GM18909 (cell line): ENCODE measurements around the gene MECP2.

Experiments used
- ATAC-seq: cut with Tn5 transposase; IDR thresholded peaks from one replicate; pipeline ENCODE4 v1.9.1; 2021; ENCODE audit warnings: mild to moderate bottlenecking; ENCODE audit not compliant: unreplicated experiment, poor library complexity

MECP2 gene

DNA sequence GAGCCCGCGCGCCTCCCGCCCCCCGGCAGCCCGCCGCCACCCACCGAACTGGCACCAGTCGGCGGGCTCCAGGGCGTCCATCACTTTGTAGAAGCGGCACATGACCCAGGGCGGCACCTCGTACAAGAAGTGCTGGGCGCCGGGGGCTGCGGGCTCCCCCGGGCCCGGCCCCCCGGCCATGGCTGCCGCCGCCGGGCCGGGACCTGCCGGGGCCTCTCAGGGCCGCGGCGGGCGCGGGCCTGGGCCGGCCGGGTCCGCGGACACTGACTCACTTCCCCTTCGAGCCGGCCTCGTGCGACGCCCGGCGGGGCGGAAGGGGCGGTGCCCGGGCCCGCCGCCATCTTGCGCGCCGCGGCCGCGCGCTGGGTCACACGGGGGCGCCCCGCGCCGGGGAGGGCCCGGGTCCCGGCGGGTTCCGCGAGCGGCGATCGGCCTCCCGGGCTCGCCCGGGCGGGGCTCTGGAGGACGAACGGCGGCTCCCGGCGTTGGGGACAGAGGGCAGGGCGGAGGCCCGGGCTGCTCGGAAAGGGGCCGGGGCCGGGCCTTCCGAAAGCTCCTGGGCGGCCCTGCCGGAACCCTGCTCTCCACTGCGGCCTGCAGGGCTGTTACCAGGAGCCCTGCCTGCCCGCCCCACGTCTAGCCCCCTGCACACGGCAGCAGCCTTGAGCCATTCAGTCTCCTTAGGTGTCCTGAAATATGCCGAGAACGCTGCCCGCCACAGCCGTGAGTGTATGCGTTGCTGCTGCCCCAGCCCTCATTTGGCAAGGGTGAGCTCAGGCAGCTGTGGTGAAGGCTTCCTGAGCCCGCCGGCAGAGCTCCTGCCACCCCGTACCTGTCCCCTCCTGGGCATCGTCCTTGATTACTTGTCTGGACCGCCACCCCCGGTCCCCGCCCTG lies 77.6 kb downstream of the MECP2 start, which contains the start of gene IRAK1:
IRAK1 (minus strand) TSS at position 270 of the 896 bp plus-strand sequence; CDS start at position 180, 90 bp downstream.
- peak; percentile 65 for ATAC-seq

DNA sequence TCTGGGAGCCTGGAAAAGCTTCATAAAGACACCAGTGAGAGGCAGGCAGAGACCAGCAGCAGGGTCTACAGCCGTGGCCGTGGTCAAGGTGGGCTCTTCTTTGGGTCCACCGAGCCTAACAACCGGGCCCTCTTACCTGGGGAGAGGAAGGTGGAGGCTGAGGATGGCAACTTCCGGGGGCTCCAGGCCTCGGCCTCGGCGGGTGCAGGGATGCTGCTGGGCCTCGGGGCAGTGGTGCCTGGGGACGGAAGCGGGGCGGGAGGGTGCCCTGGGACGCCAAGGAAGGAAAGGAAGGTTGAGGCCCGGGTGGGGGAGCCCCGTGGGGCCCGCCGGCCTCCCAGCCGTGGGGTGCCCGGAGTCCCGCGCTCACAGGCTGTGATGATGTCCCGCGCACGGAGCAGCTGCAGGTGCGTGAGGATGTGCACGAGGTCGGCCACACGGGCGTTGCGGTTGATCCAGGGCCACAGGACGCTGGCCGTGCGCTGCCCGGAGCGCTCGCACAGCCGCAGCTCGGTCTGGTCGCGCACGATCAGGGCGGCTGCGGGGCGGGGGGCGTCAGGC lies 78.4 kb downstream of the MECP2 start:
- ATAC-seq: peak; percentile 3

DNA sequence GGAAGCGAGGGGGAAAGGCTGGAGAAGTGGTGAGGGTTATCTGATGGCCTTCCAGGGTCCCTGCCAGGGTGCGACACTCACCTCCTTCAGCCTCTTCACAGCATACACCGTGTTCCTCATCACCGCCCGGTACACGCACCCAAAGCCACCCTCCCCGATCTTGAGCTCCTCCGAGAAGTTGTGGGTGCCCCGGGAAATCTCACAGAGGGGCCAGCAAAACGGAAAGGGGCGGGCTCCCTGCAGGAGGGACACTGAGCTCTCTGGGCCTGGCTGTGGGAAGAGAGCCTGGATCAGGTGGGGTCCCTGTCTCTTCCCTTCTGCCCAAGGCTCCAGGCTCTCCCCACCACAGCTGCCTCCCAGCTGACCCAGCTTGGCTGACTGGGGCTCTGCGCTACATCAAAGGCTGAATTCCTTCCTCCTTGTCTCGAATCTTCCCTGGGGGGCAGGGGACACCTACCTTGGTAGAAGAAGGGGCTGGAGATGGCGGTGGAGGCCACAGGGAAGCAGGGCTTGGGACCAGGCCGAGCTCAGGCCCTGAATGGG lies 78.9 kb downstream of the MECP2 start:
- no peak for ATAC-seq

- no peak for ATAC-seq
These were observed 79.6 kb downstream of the MECP2 start for GRCh38 chrX:154017766-154018517.

DNA sequence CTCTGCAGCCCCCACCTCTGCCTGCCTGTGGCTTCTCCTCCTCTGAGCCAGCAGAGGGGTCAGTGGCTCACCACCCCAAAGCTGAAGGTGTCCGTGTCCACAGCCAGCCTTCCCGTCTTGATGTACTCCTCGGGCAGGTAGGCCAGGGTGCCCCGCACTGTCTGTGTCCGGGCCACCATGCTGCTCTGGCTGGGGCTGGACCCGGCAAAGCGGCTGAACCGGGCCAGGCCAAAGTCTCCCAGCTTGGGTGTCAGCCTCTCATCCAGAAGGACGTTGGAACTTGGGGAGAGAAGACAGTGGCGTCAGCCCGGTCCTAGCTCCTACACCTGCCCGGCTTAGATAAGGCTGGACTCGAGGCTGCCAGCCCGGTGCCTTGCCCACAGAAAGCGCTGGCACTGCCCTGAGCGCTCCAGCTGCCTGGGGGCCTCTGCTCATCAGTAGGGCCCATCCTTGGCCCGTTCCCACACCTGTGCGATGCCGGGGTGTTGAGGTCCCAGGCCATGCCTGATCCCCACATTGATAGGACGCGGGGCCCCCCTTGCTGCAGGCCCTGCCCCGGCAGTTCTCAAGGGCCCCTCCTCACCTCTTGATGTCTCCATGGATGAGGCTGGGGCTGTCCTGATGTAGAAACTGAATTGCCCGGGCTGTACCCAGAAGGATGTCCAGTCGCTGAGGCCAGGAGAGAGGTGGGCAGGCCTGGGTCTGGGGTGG lies 81.0 kb downstream of the MECP2 start:
- ATAC-seq: no peak

DNA sequence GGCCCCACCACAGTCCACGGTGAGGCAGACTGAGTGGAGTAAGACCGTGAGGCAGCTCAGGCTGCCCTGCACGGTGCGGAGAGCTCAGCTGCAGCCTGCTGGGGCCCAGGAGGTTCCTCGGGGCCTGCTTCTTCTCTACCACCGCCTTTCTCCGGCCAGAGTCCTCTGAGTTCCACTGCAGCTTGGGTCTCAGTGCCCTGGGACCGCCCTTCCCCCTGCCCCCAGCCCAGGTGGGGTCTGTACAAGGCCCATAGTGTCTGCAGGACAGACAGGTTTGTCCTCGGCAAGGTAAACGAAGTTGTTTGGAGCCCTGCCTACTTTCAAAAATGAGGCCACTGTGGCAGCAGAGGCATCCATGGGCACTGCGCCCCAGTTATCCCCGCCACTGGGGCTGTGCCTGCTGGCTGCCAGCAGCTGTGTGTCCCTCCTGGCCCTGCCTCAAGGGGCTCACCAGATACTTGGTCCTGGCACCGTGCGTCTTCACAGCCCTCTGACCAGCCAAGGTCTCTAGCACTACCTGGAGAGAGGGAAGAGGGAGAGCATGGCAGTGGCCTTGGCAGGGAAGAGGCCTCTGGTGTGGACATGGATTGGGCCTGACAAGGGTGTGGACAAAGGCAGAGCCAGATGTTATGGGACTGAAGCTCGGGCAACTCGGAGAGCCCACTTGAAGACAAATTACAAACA lies 81.8 kb downstream of the MECP2 start:
- ATAC-seq: no peak

DNA sequence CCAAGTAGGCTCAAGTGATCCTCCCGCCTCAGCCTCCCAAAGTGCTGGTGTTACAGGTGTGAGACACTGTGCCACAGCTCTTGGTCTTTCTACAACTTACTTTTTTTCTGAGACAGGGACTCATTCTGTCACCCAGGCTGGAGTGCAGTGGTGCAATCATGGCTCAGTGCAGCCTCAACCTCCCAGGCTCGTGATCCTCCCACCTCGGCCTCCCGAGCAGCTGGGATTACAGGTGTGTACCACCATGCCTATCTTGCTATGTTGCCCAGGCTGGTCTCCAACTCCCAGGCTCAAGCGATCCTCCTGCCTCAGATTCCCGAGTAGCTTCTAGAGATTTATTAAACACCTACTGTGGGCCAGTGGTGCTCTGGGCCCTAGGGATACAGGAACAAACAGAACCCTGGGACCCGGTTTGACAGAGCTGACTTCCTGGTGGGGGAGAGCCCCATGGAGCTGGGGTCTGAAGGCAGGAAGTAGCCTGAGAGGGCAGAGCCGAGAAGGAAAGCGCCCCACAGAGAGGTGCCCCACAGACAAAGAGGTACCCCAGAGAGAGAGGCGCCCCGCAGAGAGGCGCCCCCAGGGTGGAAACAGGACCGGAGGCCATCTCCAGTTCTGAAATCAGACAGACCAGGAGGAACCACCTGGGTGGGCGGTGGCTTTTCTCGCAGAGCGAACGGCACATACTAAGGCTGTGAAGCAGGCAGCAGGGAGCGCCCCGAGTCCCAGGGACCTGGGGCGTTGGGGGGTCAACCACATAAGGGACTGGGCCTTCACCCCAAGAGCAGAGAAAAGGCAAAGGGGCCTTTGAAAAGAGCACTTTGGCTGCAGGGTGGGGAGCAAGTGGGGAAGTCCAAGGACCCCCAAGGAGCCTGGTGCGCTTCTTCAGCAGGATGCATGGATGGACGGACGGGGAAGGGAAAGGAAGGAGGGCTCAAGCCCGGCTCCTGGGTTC lies 82.8 kb downstream of the MECP2 start:
- no peak for ATAC-seq

DNA sequence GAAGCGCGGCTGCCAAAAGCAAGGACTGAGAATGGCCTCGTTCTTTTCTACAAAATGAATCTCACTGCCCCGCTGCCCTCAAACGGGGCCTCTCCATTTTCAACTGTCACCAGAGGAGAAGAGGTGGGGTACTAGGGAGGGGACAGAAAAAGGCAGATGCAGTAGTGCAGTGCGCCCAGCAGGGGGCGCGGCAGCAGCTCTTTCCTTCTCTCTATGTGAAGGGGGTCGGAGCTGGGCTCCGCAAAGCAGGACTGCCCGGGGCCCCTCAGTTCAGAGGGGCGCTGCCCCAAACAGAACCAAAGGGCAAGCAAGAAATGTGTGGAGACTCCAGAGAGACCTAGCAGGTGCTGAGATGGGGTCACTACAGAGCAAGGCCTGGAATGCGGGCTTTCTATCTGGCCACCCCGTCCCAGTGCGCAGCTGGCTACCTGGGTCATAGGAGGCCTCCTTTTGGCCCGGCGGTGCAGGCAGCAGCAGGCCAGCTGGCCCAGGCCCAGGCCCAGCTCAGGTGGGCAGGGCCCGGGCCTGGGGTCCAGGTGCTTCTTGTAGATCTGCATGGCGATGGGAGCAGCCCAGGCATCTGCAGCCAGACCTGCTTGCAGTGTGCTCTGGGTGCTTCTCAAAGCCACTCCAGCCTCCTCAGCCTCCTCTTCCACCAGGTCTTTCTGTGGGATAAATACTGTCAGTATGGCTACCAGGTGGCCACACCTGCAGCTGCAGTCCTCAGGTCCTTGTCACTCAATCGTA lies 83.7 kb downstream of the MECP2 start:
- no peak for ATAC-seq

GRCh38 chrX:154013001-154013421 lies 84.5 kb downstream of the MECP2 start:
- no peak for ATAC-seq

DNA sequence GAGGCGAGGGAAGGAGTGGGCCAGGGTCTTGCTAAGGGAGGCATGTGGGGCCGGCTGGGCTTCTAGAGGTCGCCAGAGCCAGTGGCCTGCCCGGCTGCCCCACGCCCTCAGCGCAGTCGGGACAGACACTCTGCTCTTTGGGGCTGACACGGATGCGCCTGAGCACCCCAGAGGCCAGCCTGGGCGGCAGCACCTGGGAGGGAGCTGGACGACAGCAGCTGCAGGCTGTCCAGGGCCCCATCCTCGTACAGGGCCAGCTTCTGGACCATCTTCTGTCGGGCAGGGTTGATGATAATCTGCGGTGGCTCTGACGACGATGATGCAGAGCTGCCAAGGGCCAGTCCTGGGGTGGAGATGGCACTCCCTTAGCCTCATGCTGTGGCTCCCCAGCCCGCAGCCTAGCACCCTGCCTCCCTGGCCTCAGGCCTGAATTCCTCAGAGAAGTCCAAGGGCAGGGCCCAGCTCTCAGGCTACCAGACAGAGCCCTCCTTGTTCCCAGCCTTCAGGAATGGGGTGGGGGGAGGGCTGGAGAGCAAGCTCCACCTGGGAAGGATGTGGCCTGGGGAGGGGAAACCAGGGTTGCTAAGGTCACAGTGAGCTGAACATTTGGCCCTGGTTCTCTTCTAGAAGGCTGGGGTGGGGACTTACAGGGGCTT lies 85.1 kb downstream of the MECP2 start:
- no peak for ATAC-seq

DNA sequence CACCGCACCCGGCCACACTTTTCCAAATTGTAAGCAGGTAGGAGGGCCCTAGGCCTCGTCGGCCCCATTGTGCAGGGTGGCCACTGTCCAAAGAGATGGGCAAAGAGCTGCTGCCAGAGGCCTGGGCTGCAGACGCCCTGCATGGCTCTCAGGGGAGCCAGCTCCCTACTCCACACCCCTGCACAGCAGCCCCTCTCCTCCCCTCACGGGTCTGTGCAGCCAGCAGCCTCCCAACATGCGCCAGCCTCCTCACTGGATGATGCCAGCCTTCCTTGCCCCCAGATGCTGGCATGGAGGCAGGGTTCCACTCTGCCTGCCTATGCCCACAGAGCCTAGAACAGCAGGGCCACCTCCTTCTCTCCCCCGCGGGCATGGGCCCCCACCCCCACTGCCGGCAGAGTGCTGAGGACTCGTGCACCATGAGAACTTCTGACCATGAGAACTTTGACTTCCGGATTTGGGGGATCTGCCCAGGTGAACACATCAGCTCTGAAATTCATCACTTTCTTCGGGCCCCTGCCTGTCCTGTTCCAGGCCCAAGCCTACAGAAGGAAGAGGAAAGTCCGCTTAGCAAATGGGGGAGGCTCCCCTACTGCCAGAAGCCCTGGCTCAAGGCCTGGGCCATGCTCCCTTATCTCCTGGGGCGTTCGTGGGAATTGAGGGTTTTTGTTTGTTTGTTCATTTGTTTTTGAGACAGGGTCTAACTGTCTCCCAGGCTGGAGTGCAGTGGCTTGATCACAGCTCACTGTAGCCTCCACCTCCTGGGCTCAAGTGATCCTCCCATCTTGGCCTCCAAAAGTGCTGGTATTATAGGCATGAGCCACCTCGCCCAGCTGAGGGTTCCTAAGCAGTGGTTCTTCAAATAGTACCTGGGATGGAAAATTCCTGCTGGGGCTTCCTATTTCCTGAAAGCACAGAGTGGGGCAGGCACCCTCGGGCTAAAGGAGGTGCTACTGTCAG lies 85.9 kb downstream of the MECP2 start:
- ATAC-seq: no peak

DNA sequence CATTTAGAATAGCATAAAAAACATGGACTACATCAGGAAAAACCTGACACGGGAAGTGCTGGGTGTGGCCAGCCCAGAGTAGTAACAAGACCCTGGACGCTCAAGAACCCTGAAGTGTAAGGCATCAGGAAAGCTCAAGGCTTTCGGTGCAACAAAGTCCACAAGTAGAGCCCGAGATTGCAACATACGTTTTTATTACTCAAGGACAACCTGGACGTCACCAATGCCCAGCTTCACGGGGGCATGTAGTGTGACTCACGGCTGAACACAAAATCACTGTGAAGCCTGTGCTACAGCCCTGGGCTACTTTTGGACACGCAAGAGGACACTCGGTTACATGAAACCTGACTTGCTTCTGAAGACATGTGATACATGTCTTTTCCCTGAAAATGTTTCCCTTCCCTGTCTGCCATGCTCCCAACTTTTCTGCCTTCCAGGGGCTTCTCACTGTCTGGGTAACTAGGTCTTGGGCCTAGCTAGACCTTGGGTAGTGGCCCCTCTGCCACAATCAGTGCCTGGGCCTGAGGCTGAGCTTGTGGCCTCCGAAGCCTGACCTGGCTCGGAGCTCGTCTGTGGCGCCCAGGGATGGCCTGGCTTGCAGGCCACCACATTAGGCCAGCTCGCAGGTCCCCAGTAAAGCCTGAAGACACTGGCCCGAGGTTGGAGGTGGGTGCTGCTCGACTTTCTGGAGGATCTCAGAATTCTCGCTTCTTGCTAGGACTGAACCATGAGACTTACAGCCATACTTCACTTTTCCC lies 87.0 kb downstream of the MECP2 start:
- ATAC-seq: no peak

DNA sequence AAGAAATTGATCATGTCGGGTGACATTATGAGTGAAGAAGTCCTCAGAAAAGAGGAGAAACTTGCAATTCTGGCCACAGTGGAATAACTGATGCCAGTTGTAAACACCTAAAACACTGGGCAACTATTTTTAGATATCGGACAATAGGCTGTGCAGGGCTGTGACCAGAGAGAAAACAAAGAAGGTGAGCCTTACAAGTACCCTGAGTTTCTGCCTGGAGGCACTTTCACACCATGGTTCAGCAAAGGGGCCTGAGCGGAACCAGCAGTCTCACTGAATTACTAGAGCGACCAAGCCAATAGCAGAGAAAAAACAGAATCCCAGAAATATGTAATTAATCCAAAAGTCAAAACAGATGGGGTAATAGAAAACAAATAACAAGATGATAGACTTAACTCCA lies 89.0 kb downstream of the MECP2 start:
- ATAC-seq: no peak

DNA sequence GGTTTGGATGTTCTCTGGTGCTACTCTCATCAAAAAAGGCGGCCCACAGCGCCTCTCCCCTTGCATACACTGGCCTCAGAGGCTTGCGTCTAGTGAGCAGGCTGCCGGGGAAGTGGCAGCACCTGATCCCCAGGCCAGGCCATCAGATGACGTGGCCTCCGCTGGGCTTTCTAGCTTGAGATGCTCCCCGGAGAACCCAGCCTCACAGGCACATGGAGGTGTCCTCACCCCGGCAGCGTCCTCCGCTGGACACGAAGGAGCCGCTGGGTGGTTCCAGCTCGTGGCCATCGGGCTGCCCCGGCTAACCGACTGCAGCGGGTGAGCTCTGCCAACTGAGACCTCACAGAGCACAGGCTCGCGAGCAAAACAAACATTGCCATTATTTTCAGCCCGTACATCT lies 90.6 kb downstream of the MECP2 start:
- no peak for ATAC-seq

- no peak for ATAC-seq
These were observed 93.2 kb downstream of the MECP2 start for GRCh38 chrX:154004315-154004714.
